H1 (cell line): ENCODE data around the gene KRTAP10-7. TPM values are rescaled to one million over a fixed set of nuclear protein-coding genes. Genes with fewer than 3 reads are reported as not detected.

Experiments used
- CTCF ChIA-PET: fragments of 300-600 bp; sonication (Branson Sonifier 250); formaldehyde crosslinking; loops from one replicate; lab custom pipeline; 2021; ENCODE audit not compliant: partially characterized antibody; lab: Charles Lee
- POLR2A ChIA-PET: fragments of 300-600 bp; sonication (Branson Sonifier 250); formaldehyde crosslinking; loops from one replicate; lab custom pipeline; 2021; ENCODE audit warnings: inconsistent platforms; ENCODE audit not compliant: partially characterized antibody; lab: Charles Lee
- DNase-seq, 2 experiments: peaks; one replicate each; pipeline versions ENCODE4 v3.0.0 to v3.0.0-alpha.2; 2010 to 2022; ENCODE audit warnings: low spot score in 2 of 2, low read depth in 1 of 2, mixed read lengths in 1 of 2
- FAIRE-seq: peaks from 2 replicates; lab custom pipeline; 2011; peaks lifted over from hg19 to GRCh38; lab: Jason Lieb, UNC
- H2AFZ ChIP-seq: 2 replicates; pipeline ENCODE4 v1.8.1; 2012; ENCODE audit warnings: low read length, inconsistent platforms
- H2AK5ac ChIP-seq: 2 replicates; pipeline ENCODE4 v1.6.1; 2013; ENCODE audit warnings: low read depth, low read length
- H2BK120ac ChIP-seq: replicated peaks from 2 replicates; pipeline ENCODE3; 2013; ENCODE audit warnings: low read depth, low read length, inconsistent platforms
- H2BK12ac ChIP-seq: 2 replicates; pipeline ENCODE4 v1.6.1; 2013; ENCODE audit warnings: low read depth, low read length
- H2BK15ac ChIP-seq: 2 replicates; pipeline ENCODE4 v1.6.1; 2013; ENCODE audit warnings: low read length
- H2BK20ac ChIP-seq: 2 replicates; pipeline ENCODE4 v1.6.1; 2013; ENCODE audit warnings: low read length
- H2BK5ac ChIP-seq: 2 replicates; pipeline ENCODE4 v1.6.1; 2013; ENCODE audit warnings: low read depth, low read length
- H3K14ac ChIP-seq: 2 replicates; pipeline ENCODE4 v1.6.1; 2013; ENCODE audit warnings: inconsistent platforms; ENCODE audit not compliant: insufficient read length
- H3K18ac ChIP-seq: 2 replicates; pipeline ENCODE4 v1.6.1; 2013; ENCODE audit warnings: low read length; ENCODE audit errors: extremely low read depth
- H3K23ac ChIP-seq: 2 replicates; pipeline ENCODE4 v1.6.1; 2013; ENCODE audit warnings: inconsistent platforms; ENCODE audit not compliant: insufficient read length
- H3K23me2 ChIP-seq: 2 replicates; pipeline ENCODE4 v1.6.1; 2013; ENCODE audit warnings: low read depth, low read length
- H3K27ac ChIP-seq: 2 replicates; pipeline ENCODE4 v1.6.1; 2011; ENCODE audit warnings: low read depth, low read length, inconsistent platforms
- H3K27me3 ChIP-seq, 4 experiments: replicated peaks in 1 of 4; 1 replicate in 1 of 4; 2 replicates in 3 of 4; pipeline versions ENCODE4 v1.6.1 to v1.8.1; 2011 to 2013; ENCODE audit warnings: low read length in 3 of 4, mild to moderate bottlenecking in 3 of 4, inconsistent platforms in 2 of 4, mixed read lengths in 2 of 4, moderate library complexity in 1 of 4; ENCODE audit not compliant: control insufficient read depth in 3 of 4, insufficient read depth in 3 of 4; ENCODE audit errors: extremely low read depth in 1 of 4
- H3K36me3 ChIP-seq, 4 experiments: 2 replicates each; pipeline versions ENCODE4 v1.6.1 to v1.8.1; 2011 to 2013; ENCODE audit warnings: mild to moderate bottlenecking in 4 of 4, low read length in 3 of 4, moderate library complexity in 2 of 4, control low read depth in 1 of 4, inconsistent platforms in 1 of 4; ENCODE audit not compliant: insufficient read depth in 4 of 4, control insufficient read depth in 2 of 4
- H3K4ac ChIP-seq: replicated peaks from 2 replicates; pipeline ENCODE3; 2013; ENCODE audit warnings: low read length, low read depth, mixed read lengths, inconsistent platforms; ENCODE audit not compliant: insufficient read length
- H3K4me1 ChIP-seq, 4 experiments: replicated peaks in 1 of 4; 1 replicate in 1 of 4; 2 replicates in 3 of 4; pipeline versions ENCODE4 v1.6.1 to v1.8.1; 2011 to 2013; ENCODE audit warnings: low read length in 3 of 4, inconsistent platforms in 2 of 4, mixed read lengths in 1 of 4; ENCODE audit not compliant: insufficient read depth in 4 of 4, control insufficient read depth in 3 of 4
- H3K4me2 ChIP-seq, 2 experiments: 2 replicates each; pipeline versions ENCODE4 v1.6.1 to v1.8.1; 2011 to 2013; ENCODE audit warnings: low read depth in 2 of 2, low read length in 2 of 2, control low read depth in 1 of 2, inconsistent platforms in 1 of 2, mild to moderate bottlenecking in 1 of 2; ENCODE audit not compliant: insufficient read depth in 1 of 2
- H3K4me3 ChIP-seq, 4 experiments: fragments of 200-600, 300-600 bp in 1 of 4; sonication (generic), shearing (Covaris generic), sonication (Bioruptor Twin) in 1 of 4; 2 replicates each; pipeline versions ENCODE4 v1.5.1 to v1.8.1; 2011 to 2016; ENCODE audit warnings: low read length in 4 of 4, low read depth in 3 of 4, control low read depth in 2 of 4, inconsistent platforms in 2 of 4, mild to moderate bottlenecking in 2 of 4, mixed read lengths in 1 of 4, moderate library complexity in 1 of 4; ENCODE audit not compliant: insufficient read depth in 2 of 4; ENCODE audit errors: extremely low read depth in 1 of 4
- H3K56ac ChIP-seq: replicated peaks from 2 replicates; pipeline ENCODE3; 2013; ENCODE audit warnings: low read depth, mild to moderate bottlenecking, mixed read lengths, low read length, inconsistent platforms; ENCODE audit not compliant: insufficient read length
- H3K79me1 ChIP-seq: 2 replicates; pipeline ENCODE4 v1.6.1; 2013; ENCODE audit warnings: low read depth, low read length, control low read depth
- H3K79me2 ChIP-seq, 2 experiments: 2 replicates each; pipeline versions ENCODE4 v1.6.1 to v1.8.1; 2012 to 2013; ENCODE audit warnings: low read length in 2 of 2, mild to moderate bottlenecking in 2 of 2, inconsistent platforms in 1 of 2; ENCODE audit not compliant: insufficient read depth in 2 of 2, control insufficient read depth in 1 of 2
- H3K9ac ChIP-seq, 4 experiments: replicated peaks in 1 of 4; 1 replicate in 1 of 4; 2 replicates in 3 of 4; pipeline versions ENCODE4 v1.6.1 to v1.8.1; 2011 to 2013; ENCODE audit warnings: low read depth in 3 of 4, low read length in 3 of 4, control low read depth in 2 of 4, mild to moderate bottlenecking in 2 of 4, moderate library complexity in 2 of 4, inconsistent platforms in 1 of 4; ENCODE audit errors: extremely low read depth in 1 of 4
- H3K9me3 ChIP-seq, 2 experiments: 2 replicates each; pipeline versions ENCODE4 v1.6.1 to v1.8.1; 2012 to 2013; ENCODE audit warnings: mild to moderate bottlenecking in 2 of 2, moderate library complexity in 2 of 2, control low read depth in 1 of 2, inconsistent platforms in 1 of 2, low read depth in 1 of 2, low read length in 1 of 2, mixed read lengths in 1 of 2; ENCODE audit not compliant: insufficient read depth in 2 of 2
- H4K20me1 ChIP-seq, 2 experiments: replicated peaks in 1 of 2; 2 replicates each; pipeline versions ENCODE3 to v1.8.1; 2011 to 2013; ENCODE audit warnings: inconsistent platforms in 2 of 2, low read length in 2 of 2, mild to moderate bottlenecking in 1 of 2; ENCODE audit not compliant: insufficient read depth in 2 of 2, control insufficient read depth in 1 of 2
- H4K5ac ChIP-seq: 2 replicates; pipeline ENCODE4 v1.6.1; 2013; ENCODE audit warnings: low read length, low read depth, mixed read lengths, inconsistent platforms; ENCODE audit not compliant: insufficient read length
- H4K8ac ChIP-seq: 2 replicates; pipeline ENCODE4 v1.8.0; 2013; ENCODE audit warnings: mild to moderate bottlenecking, moderate library complexity, low read length, inconsistent platforms; ENCODE audit not compliant: insufficient read depth; ENCODE audit errors: extremely low read depth
- H4K91ac ChIP-seq: replicated peaks from 2 replicates; pipeline ENCODE3; 2013; ENCODE audit warnings: low read length, mixed read lengths, inconsistent platforms; ENCODE audit not compliant: insufficient read length
- BRCA1 ChIP-seq: IDR thresholded peaks from 2 replicates; pipeline ENCODE4 v1.6.1; 2012; ENCODE audit warnings: low read depth, low read length, improper control_type of control experiment
- CREB1 ChIP-seq: IDR thresholded peaks from 2 replicates; pipeline ENCODE4 v1.6.1; 2012; ENCODE audit warnings: inconsistent platforms
- HDAC6 ChIP-seq: IDR thresholded peaks from one replicate; pipeline ENCODE4 v1.7.1; 2012; ENCODE audit warnings: low read depth, mild to moderate bottlenecking, inconsistent platforms, low read length, moderate library complexity
- NRF1 ChIP-seq: IDR thresholded peaks from 2 replicates; pipeline ENCODE4 v1.6.1; 2011; ENCODE audit warnings: mild to moderate bottlenecking, low read depth, low read length, improper control_type of control experiment
- POU5F1 ChIP-seq: IDR thresholded peaks from 2 replicates; pipeline ENCODE4 v1.6.1; 2011; ENCODE audit warnings: low read depth, mild to moderate bottlenecking, low read length, moderate library complexity
- SP4 ChIP-seq: IDR thresholded peaks from 2 replicates; pipeline ENCODE4 v1.6.1; 2012; ENCODE audit warnings: low read length, inconsistent platforms
- SUZ12 ChIP-seq: fragments of 200-600 bp; sonication (generic); IDR thresholded peaks from 2 replicates; pipeline ENCODE4 v1.6.1; 2012; ENCODE audit warnings: mild to moderate bottlenecking, inconsistent platforms, low read length, moderate library complexity, mixed read lengths
- WGBS, 2 experiments: shearing (Covaris generic) in 1 of 2; methylation state at CpG; one replicate each; pipeline versions ENCODE4 v1.1.6 to v1.1.7; 2013 to 2015; ENCODE audit warnings: low lambda C conversion rate in 2 of 2, mixed read lengths in 2 of 2, inconsistent platforms in 1 of 2, low coverage in 1 of 2, missing lambda C conversion rate in 1 of 2; ENCODE audit not compliant: insufficient replicate concordance in 2 of 2, insufficient coverage in 1 of 2, insufficient read length in 1 of 2; ENCODE audit errors: extremely low coverage in 1 of 2, missing lambda C conversion rate in 1 of 2; 5-methylcytosine and 5-hydroxymethylcytosine counted together
- polyA plus RNA-seq, 7 experiments: library from polyadenylated mRNA; depleted of rRNA in 3 of 7; stranded (reverse) in 5 of 7; unstranded in 2 of 7; fragments of >200 nt in 5 of 7; fragments of 200-250 nt in 2 of 7; gene quantifications; 1 replicate in 5 of 7; 2 replicates in 1 of 7; 4 replicates in 1 of 7; pipeline versions ENCODE4 v1.2.1 to v1.2.3, GENCODE V29; 2011 to 2013; ENCODE audit warnings: missing spikeins in 2 of 7, mixed read lengths in 2 of 7
- total RNA-seq: library from RNA; stranded (reverse); fragmentation: NEBNext Ultra II Directional; extraction: Animal tissue kit (Norgen Biotek cat#: 25700); gene quantifications from 2 replicates; pipeline ENCODE4 v1.2.1, GENCODE V29; 2021
- TF ChIP-seq, protein P1 (sequence below): IDR thresholded peaks from 2 replicates; pipeline ENCODE4 v1.6.1; 2011; ENCODE audit warnings: low read depth, mild to moderate bottlenecking, low read length; ENCODE audit not compliant: insufficient read depth
- TF ChIP-seq, protein P2 (sequence below), 3 experiments: IDR thresholded peaks; 1 replicate in 2 of 3; 2 replicates in 1 of 3; pipeline versions ENCODE4 v1.5.1 to v1.6.1; 2011; ENCODE audit warnings: low read length in 3 of 3, mild to moderate bottlenecking in 3 of 3, inconsistent platforms in 2 of 3, low read depth in 1 of 3, moderate library complexity in 1 of 3; ENCODE audit not compliant: insufficient read depth in 1 of 3; ENCODE audit errors: control extremely low read depth in 1 of 3

The KRTAP10-7 gene
- total and polyA plus RNA-seq, 2 of the 8 experiments (the other 6 are each of a cell fraction or from before 2014, with no cell fraction given): not detected

DNA sequence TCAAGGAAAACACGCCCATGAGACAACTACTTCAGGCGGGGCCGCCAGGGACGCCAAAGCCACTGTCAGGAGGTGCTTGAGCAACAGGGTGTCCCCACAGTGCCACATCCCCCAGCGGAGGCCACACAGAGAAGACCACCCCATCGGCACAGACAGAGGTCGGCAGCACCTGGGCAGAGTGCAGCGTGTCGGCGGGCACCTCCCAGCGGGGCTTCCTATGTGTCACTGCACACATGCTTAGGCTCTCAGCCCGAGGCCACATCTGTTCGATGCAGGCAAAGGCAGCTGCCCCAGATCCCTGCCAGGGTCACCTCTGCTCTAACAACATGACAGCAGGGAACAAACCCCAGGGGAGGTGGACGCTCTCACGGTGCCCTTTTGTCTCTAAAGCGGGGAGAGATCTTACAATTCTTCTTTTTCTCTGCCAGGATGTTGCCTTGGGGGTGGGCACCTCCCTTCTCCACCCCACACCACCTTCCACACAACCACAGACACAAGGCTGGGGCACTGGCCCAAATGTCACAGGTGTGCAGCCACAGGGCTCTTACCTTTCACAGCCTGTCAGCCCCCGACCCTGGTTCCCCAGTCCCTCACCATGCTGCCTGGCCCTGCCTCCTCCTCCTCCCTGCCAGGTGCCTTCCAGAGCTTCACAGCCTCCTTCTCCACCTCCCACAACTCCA, 15.7 kb downstream of the KRTAP10-7 start:
- H4K8ac ChIP-seq: peak overlapping the region; percentile 48
- peak in 1 of 2 experiments; percentile 43 for DNase-seq
- H3K27me3 ChIP-seq: no peaks in the 10 kb centered on the region
- no peaks in the 10 kb centered on the region for H3K23me2 ChIP-seq
- 91% methylated on average over 16 of the region's 17 CpGs; no CpG with 5 or more reads in 1 of the 2 experiments for WGBS, 2 experiments
- H2AFZ ChIP-seq: no peak overlapping the region
- no peak overlapping the region for H3K14ac ChIP-seq
- peak overlapping the region; percentile 66; the same call in 1 of the 2 replicates for H2BK20ac ChIP-seq
- H3K18ac ChIP-seq: peak overlapping the region; percentile 32; the same call in 1 of the 2 replicates
- peaks cover 0 to 1% of the 10 kb centered on the region in 2 experiments for H4K20me1 ChIP-seq
- no peaks in the 10 kb centered on the region for H3K36me3 ChIP-seq
- peak overlapping the region; percentile 69 for H4K91ac ChIP-seq
- H3K9me3 ChIP-seq: peaks cover 12 to 13% of the 10 kb centered on the region in 2 experiments
- peak overlapping the region; percentile 88; the same call in 1 of the 2 replicates for H2BK15ac ChIP-seq
- H3K56ac ChIP-seq: no peak overlapping the region
- H3K4ac ChIP-seq: peak overlapping the region; percentile 76
- H2BK5ac ChIP-seq: peak overlapping the region; percentile 60; the same call in 1 of the 2 replicates
- peaks cover 0 to 6% (median 2%) of the 10 kb centered on the region in 4 experiments; a peak in 4 of 7 replicates for H3K4me1 ChIP-seq
- no peak for FAIRE-seq
- no peak overlapping the region for H3K9ac ChIP-seq
- ChIA-PET CTCF (interaction anchor here (0.9 to 4.0 kb wide), 7 partner anchors 10 to 183 kb away, joined by 3 to 16 read pairs (median 4); partner anchors contain the start of genes KRTAP10-5 and KRTAP10-9), POLR2A (interaction anchor here (0.7 to 1.7 kb wide), 3 partner anchors 88 to 96 kb away, joined by 3 read pairs; no protein-coding TSS in a partner anchor)
- H3K79me2 ChIP-seq: no peaks in the 10 kb centered on the region
- H3K27ac ChIP-seq: no peak overlapping the region
- H4K5ac ChIP-seq: no peak overlapping the region
- H3K4me3 ChIP-seq: no peak overlapping the region
- H2BK12ac ChIP-seq: peak overlapping the region; percentile 84; the same call in 1 of the 2 replicates
- no peak overlapping the region for H3K4me2 ChIP-seq
- no peaks in the 10 kb centered on the region; the same call in 1 of the 2 replicates for H3K79me1 ChIP-seq
- H2BK120ac ChIP-seq: no peak overlapping the region
- no peak overlapping the region for H2AK5ac ChIP-seq
- H3K23ac ChIP-seq: no peak overlapping the region
- TF ChIP-seq, protein P1, sequence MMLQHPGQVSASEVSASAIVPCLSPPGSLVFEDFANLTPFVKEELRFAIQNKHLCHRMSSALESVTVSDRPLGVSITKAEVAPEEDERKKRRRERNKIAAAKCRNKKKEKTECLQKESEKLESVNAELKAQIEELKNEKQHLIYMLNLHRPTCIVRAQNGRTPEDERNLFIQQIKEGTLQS: no peak
- TF ChIP-seq, protein P2, sequence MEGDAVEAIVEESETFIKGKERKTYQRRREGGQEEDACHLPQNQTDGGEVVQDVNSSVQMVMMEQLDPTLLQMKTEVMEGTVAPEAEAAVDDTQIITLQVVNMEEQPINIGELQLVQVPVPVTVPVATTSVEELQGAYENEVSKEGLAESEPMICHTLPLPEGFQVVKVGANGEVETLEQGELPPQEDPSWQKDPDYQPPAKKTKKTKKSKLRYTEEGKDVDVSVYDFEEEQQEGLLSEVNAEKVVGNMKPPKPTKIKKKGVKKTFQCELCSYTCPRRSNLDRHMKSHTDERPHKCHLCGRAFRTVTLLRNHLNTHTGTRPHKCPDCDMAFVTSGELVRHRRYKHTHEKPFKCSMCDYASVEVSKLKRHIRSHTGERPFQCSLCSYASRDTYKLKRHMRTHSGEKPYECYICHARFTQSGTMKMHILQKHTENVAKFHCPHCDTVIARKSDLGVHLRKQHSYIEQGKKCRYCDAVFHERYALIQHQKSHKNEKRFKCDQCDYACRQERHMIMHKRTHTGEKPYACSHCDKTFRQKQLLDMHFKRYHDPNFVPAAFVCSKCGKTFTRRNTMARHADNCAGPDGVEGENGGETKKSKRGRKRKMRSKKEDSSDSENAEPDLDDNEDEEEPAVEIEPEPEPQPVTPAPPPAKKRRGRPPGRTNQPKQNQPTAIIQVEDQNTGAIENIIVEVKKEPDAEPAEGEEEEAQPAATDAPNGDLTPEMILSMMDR (IDR thresholded peaks at IDR 0.05; ENCODE audit: control extremely low read depth in 1 of 3, insufficient read depth in 1 of 3, low read depth in 1 of 3, low read length in 3 of 3): no peak
- TF ChIP-seq NRF1 (no peak), BRCA1 (no peak), POU5F1 (no peak), SP4 (no peak), SUZ12 (no peak), HDAC6 (no peak), CREB1 (no peak)
